ENCODE data around the gene FHL1.

FHL1 gene

GRCh38 chrX:136260776-136261175 lies 113.4 kb downstream of the FHL1 start:
- DNase-seq: no peak
